DMS53 treated with DMSO at 0.1 percent for 48 hours (cell line): Measurements from ENCODE around the gene GOLGA8Q.
"Not testable (repeated sequence)": the region's sequence is repeated elsewhere in the genome, so short reads cannot be mapped to it uniquely, and the experiment has no call there.

Source experiments
- DNase-seq: peaks from one replicate; lab custom pipeline; 2025; ENCODE audit not compliant: unreplicated experiment; lab: John Stamatoyannopoulos, UW

Gene GOLGA8Q, protein sequence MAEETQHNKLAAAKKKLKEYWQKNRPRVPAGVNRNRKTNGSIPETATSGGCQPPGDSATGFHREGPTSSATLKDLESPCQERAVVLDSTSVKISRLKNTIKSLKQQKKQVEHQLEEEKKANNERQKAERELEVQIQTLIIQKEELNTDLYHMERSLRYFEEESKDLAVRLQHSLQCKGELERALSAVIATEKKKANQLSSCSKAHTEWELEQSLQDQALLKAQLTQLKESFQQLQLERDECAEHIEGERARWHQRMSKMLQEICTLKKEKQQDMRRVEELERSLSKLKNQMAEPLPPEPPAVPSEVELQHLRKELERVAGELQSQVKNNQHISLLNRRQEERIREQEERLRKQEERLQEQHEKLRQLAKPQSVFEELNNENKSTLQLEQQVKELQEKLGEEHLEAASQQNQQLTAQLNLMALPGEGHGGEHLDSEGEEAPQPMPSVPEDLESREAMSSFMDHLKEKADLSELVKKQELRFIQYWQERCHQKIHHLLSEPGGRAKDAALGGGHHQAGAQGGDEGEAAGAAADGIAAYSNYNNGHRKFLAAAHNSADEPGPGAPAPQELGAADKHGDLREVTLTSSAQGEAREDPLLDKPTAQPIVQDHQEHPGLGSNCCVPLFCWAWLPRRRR

DNA sequence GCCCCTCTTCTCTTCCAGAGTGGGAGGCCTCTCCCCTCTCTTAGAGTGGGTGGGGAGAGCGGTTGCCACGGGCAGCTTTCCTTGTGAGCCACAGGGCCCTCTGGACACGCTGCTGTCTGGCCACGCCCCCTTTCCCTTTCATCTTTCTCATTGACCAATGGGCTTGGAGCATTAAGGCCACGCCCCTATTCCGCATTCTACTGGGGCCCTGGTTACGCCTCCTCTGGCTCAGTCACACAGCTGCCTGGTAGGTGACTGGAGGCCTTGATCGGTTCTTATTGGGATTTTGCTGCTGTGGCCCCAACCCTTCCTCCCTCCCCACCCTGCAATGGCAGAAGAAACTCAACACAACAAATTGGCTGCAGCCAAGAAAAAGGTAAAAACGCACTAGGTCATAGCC, at the start of gene GOLGA8Q:
GOLGA8Q (plus strand) TSS at position 301 of the 400 bp plus-strand sequence; CDS start at position 329, 28 bp downstream.
- DNase-seq = not testable (repeated sequence)

DNA sequence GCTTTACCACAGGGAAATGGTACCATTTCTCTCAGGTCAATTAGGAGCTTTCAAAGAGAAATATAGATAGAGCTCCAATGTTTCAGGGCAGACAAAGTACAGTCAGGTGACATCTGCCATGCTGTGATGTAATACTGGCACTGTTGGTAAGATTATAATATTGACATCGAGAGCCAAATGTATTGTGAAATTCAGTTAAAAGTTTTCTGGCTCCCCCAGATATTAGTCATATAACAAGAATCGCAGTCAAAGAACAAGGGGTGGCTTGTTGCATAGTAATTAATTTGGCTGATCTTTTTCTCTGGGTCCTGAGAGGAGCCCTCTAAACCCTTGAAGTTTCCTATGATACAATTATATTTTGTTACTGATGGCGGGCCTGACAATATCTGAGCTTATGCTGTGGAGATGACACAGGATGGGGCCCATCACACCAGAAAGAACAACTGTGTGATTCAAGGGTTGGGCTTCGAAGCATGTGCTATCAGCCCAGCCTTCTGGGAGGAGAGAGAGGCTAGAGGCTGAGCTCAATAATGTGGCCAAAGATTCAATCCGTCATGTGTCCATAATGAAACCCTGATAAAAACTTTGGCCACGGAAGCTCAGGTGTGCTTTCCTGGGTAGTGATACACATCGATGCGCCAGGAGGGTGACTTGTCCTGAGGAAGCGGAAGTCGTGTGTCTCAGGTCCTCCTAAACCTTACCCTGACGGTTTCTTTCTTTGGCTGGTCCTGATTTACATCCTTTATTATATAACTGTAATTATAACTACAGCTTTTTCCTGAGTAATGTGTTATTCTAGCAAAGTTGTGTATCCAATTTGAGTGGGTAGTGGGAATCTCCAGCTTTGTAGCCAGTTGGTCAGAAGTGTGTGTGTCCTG, 48.7 kb upstream of the GOLGA8Q start:
- DNase-seq = not testable (repeated sequence)

DNA sequence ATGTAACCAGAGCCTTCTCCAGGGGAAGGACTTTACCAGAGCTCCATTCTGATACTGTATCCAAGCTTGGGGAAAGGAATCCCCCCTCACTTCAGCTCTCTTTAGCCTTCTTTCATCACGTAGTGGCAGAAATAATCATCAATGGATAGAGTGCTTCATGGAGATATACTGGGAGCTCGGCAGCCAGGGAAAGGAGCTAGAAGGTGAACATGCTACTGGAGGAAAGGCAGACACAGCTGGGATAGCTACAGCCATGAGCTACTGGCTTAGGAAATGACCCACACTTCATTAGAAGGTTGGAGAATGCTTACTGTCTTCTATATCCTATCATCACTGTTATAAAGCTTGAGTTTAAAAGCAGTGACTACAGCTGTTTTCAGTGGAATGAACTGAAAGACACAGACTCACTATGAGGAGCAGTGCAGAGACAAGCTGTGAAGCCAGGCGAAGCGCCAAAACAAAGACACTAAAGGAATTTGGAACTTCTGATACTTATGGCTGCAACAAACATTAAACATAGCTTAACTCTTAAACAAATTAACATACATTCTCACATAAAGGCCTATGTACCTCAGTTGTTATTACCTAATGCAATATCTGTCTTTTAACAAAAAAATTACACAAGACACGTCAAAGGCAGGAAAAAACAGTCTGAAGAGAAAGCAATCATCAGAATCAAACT, 47.5 kb upstream of the GOLGA8Q start:
- not testable (repeated sequence) for DNase-seq

DNA sequence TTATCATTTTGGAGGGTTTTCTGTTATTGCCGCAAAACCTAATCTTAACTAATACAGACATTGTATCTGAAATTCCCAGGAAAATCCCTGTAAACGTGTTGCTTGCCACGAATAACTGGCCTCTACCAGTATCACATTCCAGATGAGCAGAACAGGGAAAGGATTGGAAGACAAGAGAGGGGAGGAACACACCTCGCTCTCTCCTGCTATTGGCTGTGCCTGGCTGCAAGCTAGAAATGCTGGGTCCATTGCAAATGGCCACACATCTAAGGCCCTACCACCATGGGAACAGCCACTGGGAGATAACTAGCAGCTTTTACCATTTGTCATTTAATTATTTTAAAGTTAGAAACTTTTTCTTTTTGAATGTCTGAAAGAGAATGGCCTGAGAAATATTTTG, 37.3 kb upstream of the GOLGA8Q start:
- not testable (repeated sequence) for DNase-seq

DNA sequence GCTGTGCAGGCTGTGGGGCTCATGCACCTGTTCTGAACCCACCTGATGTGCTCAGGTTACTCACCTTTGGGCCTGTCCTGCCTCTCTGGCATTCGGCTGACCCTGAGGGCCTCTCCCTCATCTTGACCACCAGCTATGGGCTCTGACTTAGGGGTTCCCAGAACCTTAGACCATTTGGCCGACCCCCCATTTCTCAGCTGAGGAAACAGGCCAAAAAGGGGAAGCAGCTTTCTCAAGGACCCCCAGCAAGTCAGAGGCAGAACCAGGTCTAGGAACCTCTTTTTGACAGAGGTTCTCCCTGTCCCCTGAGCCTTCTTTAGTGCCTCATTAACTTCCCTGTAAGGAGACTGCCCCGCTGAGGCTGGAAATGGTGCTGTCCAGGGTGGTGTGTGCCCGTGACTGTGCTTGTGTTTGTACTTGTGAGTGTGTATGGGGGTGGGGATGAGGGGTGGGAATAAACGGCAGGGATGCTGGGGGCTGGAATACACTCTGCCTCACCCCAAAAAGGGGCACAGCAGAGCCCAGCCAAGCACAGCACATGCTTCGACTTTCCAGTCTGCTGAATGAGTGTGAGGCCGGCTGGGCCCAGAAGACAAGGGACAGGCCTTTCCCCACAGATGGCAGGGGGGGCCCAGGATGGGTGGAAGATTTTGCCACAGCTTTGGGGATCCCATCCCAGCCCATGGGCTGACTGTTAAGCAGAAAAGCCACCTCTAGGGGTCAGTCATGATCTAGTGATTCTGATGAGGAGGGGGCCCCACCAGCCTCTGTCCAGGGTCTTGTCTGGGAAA, 28.2 kb upstream of the GOLGA8Q start:
- not testable (repeated sequence) for DNase-seq

DNA sequence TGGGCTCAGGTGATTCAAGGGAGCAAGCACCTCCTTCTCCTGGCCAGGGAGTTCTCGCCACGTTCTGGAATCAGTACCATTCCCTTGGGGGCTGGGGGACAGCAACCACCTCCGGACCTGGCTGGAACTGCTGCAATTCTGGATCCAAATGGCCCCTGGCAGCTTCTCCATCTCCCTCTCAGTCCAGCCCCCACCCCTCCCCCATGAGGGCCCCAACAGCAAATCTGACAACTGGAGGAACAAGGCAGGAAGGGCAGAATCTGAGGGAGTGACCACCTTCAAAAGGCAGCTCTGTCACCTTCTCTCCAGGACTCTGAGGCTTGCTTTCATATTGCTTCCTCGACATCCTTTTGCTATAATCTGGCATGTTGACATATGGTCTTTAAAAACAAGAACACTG, 25.9 kb upstream of the GOLGA8Q start:
- not testable (repeated sequence) for DNase-seq

DNA sequence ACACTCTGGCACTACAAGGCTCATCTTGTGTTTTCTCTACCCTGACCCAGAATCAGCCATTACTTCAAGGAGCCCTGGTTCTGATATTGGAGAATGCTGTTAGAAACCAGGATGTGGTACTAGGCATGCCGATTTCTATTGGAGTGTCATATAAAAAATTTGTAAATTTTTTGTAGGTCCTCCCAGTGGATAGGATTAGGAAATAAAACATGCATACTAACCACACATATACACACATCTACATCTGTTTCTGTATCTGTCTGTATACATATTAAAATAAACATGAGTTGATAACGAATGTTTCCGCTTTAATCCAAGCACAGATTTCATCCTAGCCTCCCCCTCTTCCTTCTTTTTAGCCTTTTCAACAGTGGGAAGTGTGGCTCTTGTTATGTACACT, 22.8 kb upstream of the GOLGA8Q start:
- not testable (repeated sequence) for DNase-seq

DNA sequence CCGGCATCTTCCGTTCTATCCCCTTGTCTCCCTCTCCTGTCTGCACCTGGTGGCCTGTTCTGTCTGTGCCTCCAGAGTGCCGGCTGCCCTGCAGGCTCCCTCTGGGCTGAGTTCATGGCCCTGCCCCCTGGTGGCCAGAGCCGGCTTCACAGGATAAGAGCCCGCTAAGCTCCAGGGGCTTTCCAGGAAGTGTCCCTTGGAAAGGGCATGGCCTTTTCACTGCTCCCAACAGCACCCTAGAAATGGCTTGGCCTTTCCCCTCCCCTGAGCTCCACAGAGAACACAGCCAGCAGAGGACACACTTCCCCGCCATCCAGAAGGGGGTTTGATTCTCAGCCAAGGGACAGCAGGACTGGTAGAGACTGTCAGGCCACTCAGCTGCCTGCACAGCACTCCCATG, 15.1 kb downstream of the GOLGA8Q start:
- not testable (repeated sequence) for DNase-seq

DNA sequence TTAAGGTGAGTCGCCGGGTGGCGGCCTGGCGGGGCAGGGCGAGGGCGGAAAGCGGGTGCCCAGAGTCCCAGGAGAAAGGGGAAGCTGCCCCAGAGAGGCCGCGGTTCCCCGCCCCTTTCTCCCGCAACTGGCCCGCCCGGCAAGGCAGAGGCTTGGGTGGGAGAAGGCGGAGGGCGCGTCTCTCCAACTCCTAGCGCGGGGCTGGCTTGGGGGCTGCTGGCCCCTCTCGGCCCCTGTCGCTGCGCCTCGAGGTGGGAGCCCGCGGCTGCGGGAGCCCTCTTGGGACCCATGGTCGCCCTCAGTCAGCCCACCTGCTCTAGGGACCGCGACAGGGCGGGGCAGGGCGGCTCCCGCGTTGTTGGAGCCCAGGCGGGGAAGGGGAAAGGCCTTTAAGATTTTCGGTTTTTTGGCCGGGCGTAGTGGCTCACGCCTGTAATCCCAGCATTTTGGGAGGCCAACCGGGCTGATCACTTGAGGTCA, 21.2 kb downstream of the GOLGA8Q start:
- not testable (repeated sequence) for DNase-seq

DNA sequence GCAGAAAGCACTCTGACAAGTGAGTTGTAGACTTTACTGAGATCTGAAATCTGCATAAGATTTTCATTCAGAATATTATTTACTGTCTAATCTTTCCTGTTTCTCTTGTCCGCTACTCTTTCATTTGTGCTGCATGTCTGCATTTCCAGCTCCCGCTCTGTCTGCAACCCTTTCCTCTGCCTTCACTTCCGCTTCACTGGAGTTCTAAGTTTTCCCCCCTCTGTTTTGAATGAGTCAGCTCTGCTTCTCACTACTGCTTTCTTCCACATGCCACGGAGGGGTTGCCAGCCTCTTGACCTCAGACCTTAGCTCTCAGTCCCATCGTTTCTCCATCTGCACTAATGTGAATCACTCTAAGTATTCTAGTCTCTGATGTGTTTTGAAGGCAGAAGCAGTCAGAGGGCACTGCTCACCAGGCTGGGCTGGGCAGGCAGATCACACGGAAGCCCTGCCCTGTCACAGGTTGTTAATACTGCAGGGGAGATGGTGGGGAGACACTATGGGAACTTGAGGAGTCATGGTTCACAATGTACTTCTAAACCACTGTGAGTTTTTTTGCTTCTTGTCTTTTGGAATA, 27.6 kb downstream of the GOLGA8Q start:
- not testable (repeated sequence) for DNase-seq

DNA sequence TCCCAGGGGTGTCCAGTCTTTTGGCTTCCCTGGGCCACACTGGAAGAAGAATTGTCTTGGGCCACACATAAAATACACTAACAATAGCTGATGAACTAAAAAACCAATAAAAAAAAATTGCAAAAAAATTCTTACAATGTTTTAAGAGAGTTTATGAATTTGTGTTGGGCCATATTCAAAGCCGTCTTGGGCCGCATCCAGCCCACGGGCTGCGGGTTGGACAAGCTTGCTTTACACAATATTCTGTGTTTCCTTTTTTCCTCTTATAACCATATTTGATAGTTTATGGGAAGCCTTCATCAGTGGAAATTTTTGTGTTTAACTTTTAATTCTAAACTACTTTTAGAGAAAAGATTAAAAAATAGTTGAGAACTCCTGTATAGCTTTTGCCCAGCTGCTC, 28.9 kb downstream of the GOLGA8Q start:
- not testable (repeated sequence) for DNase-seq

DNA sequence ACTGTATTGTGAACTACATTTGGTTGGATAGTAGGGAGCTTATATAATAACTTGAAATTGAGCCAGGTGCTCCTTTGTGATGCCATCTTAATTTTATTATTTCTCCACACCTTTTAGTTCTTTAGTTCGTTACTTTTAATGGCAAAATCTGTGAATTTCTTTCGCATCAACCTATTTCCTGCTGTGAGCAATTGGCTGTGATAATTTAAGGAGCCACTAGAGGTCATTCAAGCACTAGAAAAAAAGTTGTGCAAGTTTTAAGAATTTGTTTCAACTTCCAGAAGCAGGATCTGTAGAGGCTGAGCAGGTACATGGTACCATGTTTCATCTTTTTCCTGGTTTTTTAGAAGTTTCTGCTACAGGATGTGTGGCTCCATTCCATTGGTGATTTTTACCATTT, 47.1 kb downstream of the GOLGA8Q start:
- DNase-seq = not testable (repeated sequence)

DNA sequence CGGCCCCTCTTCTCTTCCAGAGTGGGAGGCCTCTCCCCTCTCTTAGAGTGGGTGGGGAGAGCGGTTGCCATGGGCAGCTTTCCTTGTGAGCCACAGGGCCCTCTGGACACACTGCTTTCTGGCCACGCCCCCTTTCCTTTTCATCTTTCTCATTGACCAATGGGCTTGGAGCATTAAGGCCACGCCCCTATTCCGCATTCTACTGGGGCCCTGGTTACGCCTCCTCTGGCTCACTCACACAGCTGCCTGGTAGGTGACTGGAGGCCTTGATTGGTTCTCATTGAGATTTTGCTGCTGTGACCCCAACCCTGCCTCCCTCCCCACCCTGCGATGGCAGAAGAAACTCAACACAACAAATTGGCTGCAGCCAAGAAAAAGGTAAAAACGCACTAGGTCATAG, 51.9 kb downstream of the GOLGA8Q start, which contains the start of gene GOLGA8H:
GOLGA8H (plus strand) TSS at position 233 of the 400 bp plus-strand sequence; CDS start at position 331, 98 bp downstream.
- DNase-seq = not testable (repeated sequence)
